PC-9 (cell line): ENCODE data around the gene CDHR2. TPM values are rescaled to one million over a fixed set of nuclear protein-coding genes. Genes with fewer than 3 reads are reported as not detected.

ENCODE experiments used
- BruUV-seq: library from RNA; stranded (reverse); fragments of 400-500 nt; replicated peaks from 2 replicates; lab custom pipeline; 2021; lab: Mats Ljungman, UMichigan
- CTCF ChIA-PET: fragments of 300-600 bp; sonication (Branson Sonifier 250); formaldehyde crosslinking; loops from one replicate; lab custom pipeline; 2022; ENCODE audit warnings: antibody characterized with exemption; lab: Charles Lee
- POLR2A ChIA-PET: fragments of 300-600 bp; sonication (Branson Sonifier 250); formaldehyde crosslinking; loops from one replicate; lab custom pipeline; 2022; ENCODE audit warnings: antibody characterized with exemption; ENCODE audit not compliant: unreplicated experiment; lab: Charles Lee
- DNase-seq, 2 experiments: peaks; one replicate each; pipeline versions ENCODE4 v3.0.0 to v3.0.0-alpha.2; 2015 to 2022; ENCODE audit warnings: mixed read lengths in 1 of 2
- H2AFZ ChIP-seq: fragments of 200-600 bp; sonication (generic); 2 replicates; pipeline ENCODE4 v1.8.1; 2017; ENCODE audit warnings: antibody characterized with exemption
- H3F3A ChIP-seq: fragments of 200-600 bp; sonication (generic); 2 replicates; pipeline ENCODE4 v1.8.1; 2017; ENCODE audit warnings: antibody characterized with exemption, mild to moderate bottlenecking, low read depth; ENCODE audit not compliant: insufficient read depth
- H3K27ac ChIP-seq: fragments of 200-600 bp; sonication (generic); 2 replicates; pipeline ENCODE4 v1.6.1; 2016; ENCODE audit warnings: mixed run types
- H3K27me3 ChIP-seq: fragments of 200-600 bp; sonication (generic); 2 replicates; pipeline ENCODE4 v1.6.1; 2016; ENCODE audit warnings: low read depth, mixed run types; ENCODE audit not compliant: insufficient read depth
- H3K36me3 ChIP-seq: fragments of 200-600 bp; sonication (generic); 2 replicates; pipeline ENCODE4 v1.6.1; 2016; ENCODE audit warnings: low read depth, mixed run types
- H3K4me1 ChIP-seq: fragments of 200-600 bp; sonication (generic); replicated peaks from 2 replicates; pipeline ENCODE4 v1.6.1; 2016; ENCODE audit warnings: mixed run types; ENCODE audit not compliant: insufficient read depth
- H3K4me2 ChIP-seq: fragments of 200-600 bp; sonication (generic); 2 replicates; pipeline ENCODE4 v1.6.1; 2017; ENCODE audit warnings: mixed run types
- H3K4me3 ChIP-seq: fragments of 200-600 bp; sonication (generic); 2 replicates; pipeline ENCODE4 v1.6.1; 2016; ENCODE audit warnings: mixed run types
- H3K79me2 ChIP-seq: fragments of 200-600 bp; sonication (generic); 2 replicates; pipeline ENCODE4 v1.6.1; 2017; ENCODE audit warnings: low read depth, mixed run types
- H3K9me2 ChIP-seq: fragments of 200-600 bp; sonication (generic); 2 replicates; pipeline ENCODE4 v1.8.1; 2017; ENCODE audit warnings: mild to moderate bottlenecking; ENCODE audit not compliant: insufficient read depth
- H3K9me3 ChIP-seq: fragments of 200-600 bp; sonication (generic); 2 replicates; pipeline ENCODE4 v1.8.1; 2016; ENCODE audit warnings: low read depth; ENCODE audit not compliant: insufficient read depth
- H4K20me1 ChIP-seq: fragments of 200-600 bp; sonication (generic); 2 replicates; pipeline ENCODE4 v1.8.1; 2017; ENCODE audit not compliant: insufficient read depth
- EZH2 ChIP-seq: fragments of 200-600 bp; sonication (generic); IDR thresholded peaks from 2 replicates; pipeline ENCODE4 v1.8.0; 2017; ENCODE audit warnings: antibody characterized with exemption, low read depth
- intact Hi-C: fragments of 100-400 bp; cut with micrococcal nuclease; formaldehyde crosslinking; loops from one replicate; pipeline ENCODE4 v1.10.0; 2022; ENCODE audit not compliant: unreplicated experiment
- total RNA-seq: library from RNA; stranded (reverse); gene quantifications from 2 replicates; pipeline ENCODE4 v1.2.3, GENCODE V29; 2021
- TF ChIP-seq, protein P1 (sequence below): fragments of 200-600 bp; sonication (generic); conservative IDR thresholded peaks from 2 replicates; pipeline ENCODE4 v1.6.1; 2017; ENCODE audit warnings: mixed run types, antibody characterized with exemption, mild to moderate bottlenecking, moderate library complexity

Gene CDHR2
- total RNA-seq, 1 experiment from 2014 or later = not detected

GRCh38 chr5:176632745-176633144, 83.6 kb downstream of the CDHR2 start:
- Histone ChIP-seq H2AFZ (no peak overlapping the region), H3K9me2 (no peaks in the 10 kb centered on the region), H3K79me2 (no peaks in the 10 kb centered on the region), H3K27ac (no peak overlapping the region), H3K36me3 (no peaks in the 10 kb centered on the region), H3K4me1 (no peaks in the 10 kb centered on the region), H4K20me1 (no peaks in the 10 kb centered on the region), H3K4me2 (no peak overlapping the region), H3K9me3 (no peaks in the 10 kb centered on the region), H3K27me3 (peaks cover 51% of the 10 kb centered on the region), H3F3A (0 out of 2 replicates have a peak, but pooled peaks cover 6% of the 10 kb centered on the region), H3K4me3 (no peak overlapping the region)
- intact Hi-C loops = no loop called here
- ChIA-PET CTCF (no interaction called here), POLR2A (no interaction called here)
- no TSS peak for BruUV-seq
- TF ChIP-seq, protein P1, sequence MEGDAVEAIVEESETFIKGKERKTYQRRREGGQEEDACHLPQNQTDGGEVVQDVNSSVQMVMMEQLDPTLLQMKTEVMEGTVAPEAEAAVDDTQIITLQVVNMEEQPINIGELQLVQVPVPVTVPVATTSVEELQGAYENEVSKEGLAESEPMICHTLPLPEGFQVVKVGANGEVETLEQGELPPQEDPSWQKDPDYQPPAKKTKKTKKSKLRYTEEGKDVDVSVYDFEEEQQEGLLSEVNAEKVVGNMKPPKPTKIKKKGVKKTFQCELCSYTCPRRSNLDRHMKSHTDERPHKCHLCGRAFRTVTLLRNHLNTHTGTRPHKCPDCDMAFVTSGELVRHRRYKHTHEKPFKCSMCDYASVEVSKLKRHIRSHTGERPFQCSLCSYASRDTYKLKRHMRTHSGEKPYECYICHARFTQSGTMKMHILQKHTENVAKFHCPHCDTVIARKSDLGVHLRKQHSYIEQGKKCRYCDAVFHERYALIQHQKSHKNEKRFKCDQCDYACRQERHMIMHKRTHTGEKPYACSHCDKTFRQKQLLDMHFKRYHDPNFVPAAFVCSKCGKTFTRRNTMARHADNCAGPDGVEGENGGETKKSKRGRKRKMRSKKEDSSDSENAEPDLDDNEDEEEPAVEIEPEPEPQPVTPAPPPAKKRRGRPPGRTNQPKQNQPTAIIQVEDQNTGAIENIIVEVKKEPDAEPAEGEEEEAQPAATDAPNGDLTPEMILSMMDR = no peak
- TF ChIP-seq EZH2 = no peak
- DNase-seq = no peak

- Histone ChIP-seq H4K20me1 (no peaks in the 10 kb centered on the region), H3K9me3 (no peaks in the 10 kb centered on the region), H3K27ac (no peak overlapping the region), H2AFZ (no peak overlapping the region), H3K4me1 (no peaks in the 10 kb centered on the region), H3K4me2 (no peak overlapping the region), H3K79me2 (no peaks in the 10 kb centered on the region), H3K9me2 (no peaks in the 10 kb centered on the region), H3F3A (0 out of 2 replicates have a peak, but pooled peaks cover 4% of the 10 kb centered on the region), H3K36me3 (no peaks in the 10 kb centered on the region), H3K4me3 (no peak overlapping the region), H3K27me3 (peaks cover 51% of the 10 kb centered on the region)
- intact Hi-C loops = no loop called here
- TF ChIP-seq, protein P1 = no peak
- TF ChIP-seq EZH2 = no peak
- DNase-seq = no peak
- POLR2A ChIA-PET = no interaction called here
- BruUV-seq = no TSS peak
- CTCF ChIA-PET = interaction anchor here (0.6 kb wide), 1 partner anchor 930 kb away, joined by 3 read pairs; no protein-coding TSS in a partner anchor
Measured at GRCh38 chr5:176633598-176633997, 84.5 kb downstream of the CDHR2 start.

DNA sequence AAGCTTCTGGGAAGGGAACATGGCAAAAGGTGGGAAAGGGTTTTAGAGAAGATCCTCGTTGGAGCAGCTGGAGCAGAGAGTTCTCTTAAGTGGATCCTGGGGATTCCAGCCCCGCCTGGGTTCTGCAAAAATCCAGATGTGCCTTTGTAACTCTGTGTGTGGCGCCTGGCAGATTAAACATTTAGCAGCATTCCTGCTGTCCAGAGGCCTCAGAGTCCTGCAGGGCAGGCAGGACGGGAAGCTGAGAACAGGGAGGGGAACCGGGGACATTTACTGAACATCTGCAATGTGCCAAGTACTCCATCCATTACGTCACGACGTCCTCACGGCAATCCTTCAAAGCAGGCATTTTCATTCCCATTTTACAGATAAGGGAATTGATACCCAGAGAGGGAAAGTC, 87.3 kb downstream of the CDHR2 start:
- Histone ChIP-seq H3K9me3 (no peaks in the 10 kb centered on the region), H3K27ac (no peak overlapping the region), H3K4me3 (no peak overlapping the region), H2AFZ (no peak overlapping the region), H3K36me3 (no peaks in the 10 kb centered on the region), H3K27me3 (peaks cover 33% of the 10 kb centered on the region), H3K4me1 (no peaks in the 10 kb centered on the region), H3K79me2 (no peaks in the 10 kb centered on the region), H3K9me2 (no peaks in the 10 kb centered on the region), H3F3A (0 out of 2 replicates have a peak, but pooled peaks cover 3% of the 10 kb centered on the region), H3K4me2 (no peak overlapping the region), H4K20me1 (no peaks in the 10 kb centered on the region)
- ChIA-PET POLR2A (no interaction called here), CTCF (no interaction called here)
- intact Hi-C loops = no loop called here
- BruUV-seq = no TSS peak
- no peak for DNase-seq
- TF ChIP-seq, protein P1 = no peak
- no peak for TF ChIP-seq EZH2
